Effector memory CD4-positive, alpha-beta T cell (primary cell): ENCODE results near the gene GAB4.

ENCODE experiments used
- DNase-seq, 3 donors: peaks; one replicate each; pipeline ENCODE4 v3.0.0-alpha.2; 2020
- H3K27ac ChIP-seq: 2 replicates; pipeline ENCODE4 v1.7.0; 2013; ENCODE audit warnings: mild to moderate bottlenecking, low read length, moderate library complexity; ENCODE audit not compliant: insufficient read depth, poor library complexity, severe bottlenecking
- H3K27me3 ChIP-seq: replicated peaks from 2 replicates; pipeline ENCODE4 v1.7.0; 2013; ENCODE audit warnings: mild to moderate bottlenecking, low read length; ENCODE audit not compliant: insufficient read depth, control insufficient read depth, poor library complexity, severe bottlenecking
- H3K36me3 ChIP-seq: 2 replicates; pipeline ENCODE4 v1.7.0; 2013; ENCODE audit warnings: mild to moderate bottlenecking, low read length, moderate library complexity; ENCODE audit not compliant: control insufficient read depth, insufficient read depth
- H3K4me1 ChIP-seq: 2 replicates; pipeline ENCODE4 v1.7.0; 2013; ENCODE audit warnings: low read length, mild to moderate bottlenecking; ENCODE audit not compliant: control insufficient read depth, insufficient read depth, poor library complexity, severe bottlenecking
- H3K4me3 ChIP-seq: 2 replicates; pipeline ENCODE4 v1.7.0; 2013; ENCODE audit warnings: low read length, low read depth, mild to moderate bottlenecking; ENCODE audit not compliant: insufficient read depth, poor library complexity, severe bottlenecking
- H3K9me3 ChIP-seq: 2 replicates; pipeline ENCODE4 v1.7.0; 2013; ENCODE audit warnings: mild to moderate bottlenecking, low read length, moderate library complexity; ENCODE audit not compliant: control insufficient read depth

GAB4 gene

GRCh38 chr22:16967453-16968217 lies 40.4 kb downstream of the GAB4 start:
- no peak for DNase-seq
- no peaks in the 10 kb centered on the region for H3K4me1 ChIP-seq
- no peak overlapping the region for H3K4me3 ChIP-seq
- H3K27me3 ChIP-seq: no peaks in the 10 kb centered on the region
- no peak overlapping the region for H3K27ac ChIP-seq
- H3K36me3 ChIP-seq: no peaks in the 10 kb centered on the region
- H3K9me3 ChIP-seq: no peaks in the 10 kb centered on the region

GRCh38 chr22:16966251-16966650 lies 41.8 kb downstream of the GAB4 start:
- Histone ChIP-seq H3K4me1 (no peaks in the 10 kb centered on the region), H3K36me3 (no peaks in the 10 kb centered on the region), H3K9me3 (no peaks in the 10 kb centered on the region), H3K27ac (no peak overlapping the region), H3K4me3 (no peak overlapping the region), H3K27me3 (no peaks in the 10 kb centered on the region)
- DNase-seq: no peak

GRCh38 chr22:16965560-16965959 lies 42.5 kb downstream of the GAB4 start:
- no peaks in the 10 kb centered on the region for H3K9me3 ChIP-seq
- no peaks in the 10 kb centered on the region for H3K4me1 ChIP-seq
- no peak for DNase-seq
- no peak overlapping the region for H3K27ac ChIP-seq
- H3K27me3 ChIP-seq: no peaks in the 10 kb centered on the region
- no peaks in the 10 kb centered on the region for H3K36me3 ChIP-seq
- no peak overlapping the region for H3K4me3 ChIP-seq

GRCh38 chr22:16965083-16965482 lies 42.9 kb downstream of the GAB4 start:
- H3K4me3 ChIP-seq: no peak overlapping the region
- no peaks in the 10 kb centered on the region for H3K36me3 ChIP-seq
- DNase-seq: no peak
- H3K27me3 ChIP-seq: no peaks in the 10 kb centered on the region
- no peaks in the 10 kb centered on the region for H3K4me1 ChIP-seq
- no peak overlapping the region for H3K27ac ChIP-seq
- H3K9me3 ChIP-seq: no peaks in the 10 kb centered on the region

GRCh38 chr22:16964366-16964765 lies 43.7 kb downstream of the GAB4 start:
- no peak overlapping the region for H3K4me3 ChIP-seq
- no peaks in the 10 kb centered on the region for H3K9me3 ChIP-seq
- no peaks in the 10 kb centered on the region for H3K4me1 ChIP-seq
- no peaks in the 10 kb centered on the region for H3K27me3 ChIP-seq
- no peaks in the 10 kb centered on the region for H3K36me3 ChIP-seq
- no peak for DNase-seq
- H3K27ac ChIP-seq: no peak overlapping the region

GRCh38 chr22:16963189-16963945 lies 44.7 kb downstream of the GAB4 start:
- H3K36me3 ChIP-seq: no peaks in the 10 kb centered on the region
- no peak for DNase-seq
- H3K27me3 ChIP-seq: no peaks in the 10 kb centered on the region
- no peaks in the 10 kb centered on the region for H3K4me1 ChIP-seq
- H3K4me3 ChIP-seq: no peak overlapping the region
- no peaks in the 10 kb centered on the region for H3K9me3 ChIP-seq
- H3K27ac ChIP-seq: no peak overlapping the region

GRCh38 chr22:16962501-16962900 lies 45.5 kb downstream of the GAB4 start:
- Histone ChIP-seq H3K27ac (no peak overlapping the region), H3K9me3 (no peaks in the 10 kb centered on the region), H3K4me1 (no peaks in the 10 kb centered on the region), H3K4me3 (no peak overlapping the region), H3K27me3 (no peaks in the 10 kb centered on the region), H3K36me3 (no peaks in the 10 kb centered on the region)
- no peak for DNase-seq

- Histone ChIP-seq H3K27ac (no peak overlapping the region), H3K9me3 (no peaks in the 10 kb centered on the region), H3K4me1 (no peaks in the 10 kb centered on the region), H3K36me3 (no peaks in the 10 kb centered on the region), H3K4me3 (no peak overlapping the region), H3K27me3 (no peaks in the 10 kb centered on the region)
- DNase-seq: no peak
These were observed 46.4 kb downstream of the GAB4 start for GRCh38 chr22:16961477-16962186.

- no peak for DNase-seq
- Histone ChIP-seq H3K4me3 (no peak overlapping the region), H3K27me3 (no peaks in the 10 kb centered on the region), H3K4me1 (no peaks in the 10 kb centered on the region), H3K27ac (no peak overlapping the region), H3K9me3 (no peaks in the 10 kb centered on the region), H3K36me3 (no peaks in the 10 kb centered on the region)
These were observed 47.2 kb downstream of the GAB4 start for GRCh38 chr22:16960884-16961249.
